ENCODE measurements around the gene TP53RK. TPM values are rescaled to one million over a fixed set of nuclear protein-coding genes. Genes with fewer than 3 reads are reported as not detected.

TP53RK gene
- polyA plus RNA-seq, 1 donor from 2014 or later = 22.7 TPM

DNA sequence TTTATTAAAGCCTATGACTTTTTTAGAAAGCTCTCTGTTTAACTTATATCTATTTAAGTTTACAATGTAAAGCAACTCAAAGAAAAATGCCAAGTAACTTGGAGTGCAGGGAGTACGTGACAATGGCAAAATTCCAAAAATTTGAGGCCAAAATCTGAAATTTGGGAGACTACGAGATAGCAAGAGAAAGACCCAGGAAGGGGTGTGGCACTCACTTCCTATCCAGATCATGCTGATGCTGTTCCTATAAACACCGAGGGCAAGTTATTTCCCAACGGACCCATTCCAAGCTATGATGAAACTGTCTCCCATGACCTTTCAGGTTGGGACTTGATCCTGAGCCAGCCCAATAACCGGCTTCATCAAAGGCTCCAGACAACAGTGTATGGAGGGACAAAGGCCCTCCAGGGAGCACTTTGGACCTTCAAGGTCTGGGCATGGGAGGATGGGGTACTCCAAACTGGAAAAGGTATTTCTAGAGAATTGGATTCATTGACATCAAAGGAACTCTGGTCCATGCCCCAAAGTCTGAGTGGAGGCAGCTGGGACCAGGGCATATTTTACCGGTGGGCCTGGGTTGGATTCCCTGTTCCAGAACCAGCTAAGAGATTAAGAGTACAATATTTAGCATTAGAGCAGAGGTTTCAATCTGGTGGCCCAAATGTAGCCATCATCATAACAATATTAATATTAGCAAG, 22.3 kb downstream of the TP53RK start:
- H3K9me3 ChIP-seq (ENCODE audit: low read length) = peaks cover 3% of the 10 kb centered on the region
- H3K36me3 ChIP-seq (ENCODE audit: insufficient read depth, low read length) = no peaks in the 10 kb centered on the region

GRCh38 chr20:46666306-46666705, 22.9 kb downstream of the TP53RK start:
- Histone ChIP-seq H3K4me3 (ENCODE audit: low read length) (no peak overlapping the region), H3K36me3 (ENCODE audit: insufficient read depth, low read length) (no peaks in the 10 kb centered on the region), H3K9me3 (ENCODE audit: low read length) (peaks cover 4% of the 10 kb centered on the region), H3K4me2 (ENCODE audit: low read length) (no peak overlapping the region), H3K79me2 (replicated peaks; ENCODE audit: insufficient read depth, low read length) (no peaks in the 10 kb centered on the region), H4K20me1 (ENCODE audit: insufficient read depth) (no peaks in the 10 kb centered on the region), H3F3A (ENCODE audit: insufficient read depth, low read length, poor library complexity, severe bottlenecking) (no peaks in the 10 kb centered on the region), H3K27me3 (ENCODE audit: insufficient read depth, low read depth, low read length) (no peaks in the 10 kb centered on the region), H2AFZ (ENCODE audit: low read depth, low read length) (no peak overlapping the region), H3K9me2 (ENCODE audit: insufficient read depth, low read length) (no peaks in the 10 kb centered on the region), H3K9ac (ENCODE audit: low read length) (no peak overlapping the region), H3K27ac (ENCODE audit: low read length) (no peak overlapping the region)
- TF ChIP-seq TAF1 (IDR thresholded peaks at IDR 0.05; ENCODE audit: low read depth) (no peak), EZH2 (IDR thresholded peaks at IDR 0.05; ENCODE audit: borderline replicate concordance, insufficient read depth, low read length, poor library complexity, severe bottlenecking) (no peak), POLR2AphosphoS5 (IDR thresholded peaks at IDR 0.05) (no peak), SMC3 (conservative IDR thresholded peaks at IDR 0.05; ENCODE audit: poor library complexity) (no peak), EP300 (conservative IDR thresholded peaks at IDR 0.05; ENCODE audit: poor library complexity, severe bottlenecking) (no peak), RAD21 (conservative IDR thresholded peaks at IDR 0.05) (no peak), MXI1 (conservative IDR thresholded peaks at IDR 0.05; ENCODE audit: poor library complexity, severe bottlenecking) (no peak)
- TF ChIP-seq, protein P1, sequence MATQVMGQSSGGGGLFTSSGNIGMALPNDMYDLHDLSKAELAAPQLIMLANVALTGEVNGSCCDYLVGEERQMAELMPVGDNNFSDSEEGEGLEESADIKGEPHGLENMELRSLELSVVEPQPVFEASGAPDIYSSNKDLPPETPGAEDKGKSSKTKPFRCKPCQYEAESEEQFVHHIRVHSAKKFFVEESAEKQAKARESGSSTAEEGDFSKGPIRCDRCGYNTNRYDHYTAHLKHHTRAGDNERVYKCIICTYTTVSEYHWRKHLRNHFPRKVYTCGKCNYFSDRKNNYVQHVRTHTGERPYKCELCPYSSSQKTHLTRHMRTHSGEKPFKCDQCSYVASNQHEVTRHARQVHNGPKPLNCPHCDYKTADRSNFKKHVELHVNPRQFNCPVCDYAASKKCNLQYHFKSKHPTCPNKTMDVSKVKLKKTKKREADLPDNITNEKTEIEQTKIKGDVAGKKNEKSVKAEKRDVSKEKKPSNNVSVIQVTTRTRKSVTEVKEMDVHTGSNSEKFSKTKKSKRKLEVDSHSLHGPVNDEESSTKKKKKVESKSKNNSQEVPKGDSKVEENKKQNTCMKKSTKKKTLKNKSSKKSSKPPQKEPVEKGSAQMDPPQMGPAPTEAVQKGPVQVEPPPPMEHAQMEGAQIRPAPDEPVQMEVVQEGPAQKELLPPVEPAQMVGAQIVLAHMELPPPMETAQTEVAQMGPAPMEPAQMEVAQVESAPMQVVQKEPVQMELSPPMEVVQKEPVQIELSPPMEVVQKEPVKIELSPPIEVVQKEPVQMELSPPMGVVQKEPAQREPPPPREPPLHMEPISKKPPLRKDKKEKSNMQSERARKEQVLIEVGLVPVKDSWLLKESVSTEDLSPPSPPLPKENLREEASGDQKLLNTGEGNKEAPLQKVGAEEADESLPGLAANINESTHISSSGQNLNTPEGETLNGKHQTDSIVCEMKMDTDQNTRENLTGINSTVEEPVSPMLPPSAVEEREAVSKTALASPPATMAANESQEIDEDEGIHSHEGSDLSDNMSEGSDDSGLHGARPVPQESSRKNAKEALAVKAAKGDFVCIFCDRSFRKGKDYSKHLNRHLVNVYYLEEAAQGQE (IDR thresholded peaks at IDR 0.05; ENCODE audit: borderline replicate concordance) = no peak
- TF ChIP-seq, protein P2, sequence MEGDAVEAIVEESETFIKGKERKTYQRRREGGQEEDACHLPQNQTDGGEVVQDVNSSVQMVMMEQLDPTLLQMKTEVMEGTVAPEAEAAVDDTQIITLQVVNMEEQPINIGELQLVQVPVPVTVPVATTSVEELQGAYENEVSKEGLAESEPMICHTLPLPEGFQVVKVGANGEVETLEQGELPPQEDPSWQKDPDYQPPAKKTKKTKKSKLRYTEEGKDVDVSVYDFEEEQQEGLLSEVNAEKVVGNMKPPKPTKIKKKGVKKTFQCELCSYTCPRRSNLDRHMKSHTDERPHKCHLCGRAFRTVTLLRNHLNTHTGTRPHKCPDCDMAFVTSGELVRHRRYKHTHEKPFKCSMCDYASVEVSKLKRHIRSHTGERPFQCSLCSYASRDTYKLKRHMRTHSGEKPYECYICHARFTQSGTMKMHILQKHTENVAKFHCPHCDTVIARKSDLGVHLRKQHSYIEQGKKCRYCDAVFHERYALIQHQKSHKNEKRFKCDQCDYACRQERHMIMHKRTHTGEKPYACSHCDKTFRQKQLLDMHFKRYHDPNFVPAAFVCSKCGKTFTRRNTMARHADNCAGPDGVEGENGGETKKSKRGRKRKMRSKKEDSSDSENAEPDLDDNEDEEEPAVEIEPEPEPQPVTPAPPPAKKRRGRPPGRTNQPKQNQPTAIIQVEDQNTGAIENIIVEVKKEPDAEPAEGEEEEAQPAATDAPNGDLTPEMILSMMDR (IDR thresholded peaks at IDR 0.05; ENCODE audit: poor library complexity, severe bottlenecking) = no peak

More for the DNA sequence above, 22.3 kb downstream of the TP53RK start:
- TF ChIP-seq EP300 (conservative IDR thresholded peaks at IDR 0.05; ENCODE audit: poor library complexity, severe bottlenecking) = no peak
- H3K9me2 ChIP-seq (ENCODE audit: insufficient read depth, low read length) = no peaks in the 10 kb centered on the region
- H2AFZ ChIP-seq (ENCODE audit: low read depth, low read length) = no peak overlapping the region
- H3K4me2 ChIP-seq (ENCODE audit: low read length) = no peak overlapping the region
- no peak overlapping the region for H3K9ac ChIP-seq (ENCODE audit: low read length)
- H3K4me3 ChIP-seq (ENCODE audit: low read length) = no peak overlapping the region
- H3K27me3 ChIP-seq (ENCODE audit: insufficient read depth, low read depth, low read length) = no peaks in the 10 kb centered on the region
- H3F3A ChIP-seq (ENCODE audit: insufficient read depth, low read length, poor library complexity, severe bottlenecking) = no peaks in the 10 kb centered on the region
- H3K27ac ChIP-seq (ENCODE audit: low read length) = no peak overlapping the region
- H3K79me2 ChIP-seq (replicated peaks; ENCODE audit: insufficient read depth, low read length) = no peaks in the 10 kb centered on the region
- H4K20me1 ChIP-seq (ENCODE audit: insufficient read depth) = no peaks in the 10 kb centered on the region
